HepG2 (cell line): ENCODE results near the gene NPW. TPM values are rescaled to one million over a fixed set of nuclear protein-coding genes. Genes with fewer than 3 reads are reported as not detected.

Source experiments
- POGZ ChIP-seq: sonication (generic); formaldehyde crosslinking; IDR thresholded peaks from 2 replicates; pipeline ENCODE4 v1.4.0; 2020; ENCODE audit warnings: mild to moderate bottlenecking, missing genetic modification reagents
- RARA ChIP-seq: IDR thresholded peaks from 2 replicates; pipeline ENCODE4 v1.6.1; 2016; ENCODE audit warnings: missing genetic modification reagents, missing compliant biosample characterization
- REXO4 ChIP-seq: sonication (generic); formaldehyde crosslinking; IDR thresholded peaks from 2 replicates; pipeline ENCODE4 v1.8.0; 2022; ENCODE audit warnings: missing genetic modification reagents, mild to moderate bottlenecking, borderline replicate concordance
- SOX5 ChIP-seq: IDR thresholded peaks from 2 replicates; pipeline ENCODE4 v1.6.1; 2016; ENCODE audit warnings: borderline replicate concordance
- ZFP37 ChIP-seq: sonication (generic); formaldehyde crosslinking; IDR thresholded peaks from 2 replicates; pipeline ENCODE4 v1.4.0; 2020; ENCODE audit warnings: missing genetic modification reagents, borderline replicate concordance
- ZNF17 ChIP-seq: sonication (generic); formaldehyde crosslinking; IDR thresholded peaks from 2 replicates; pipeline ENCODE4 v1.5.0; 2020; ENCODE audit warnings: mild to moderate bottlenecking, missing genetic modification reagents
- ZNF451 ChIP-seq: sonication (generic); formaldehyde crosslinking; IDR thresholded peaks from 2 replicates; pipeline ENCODE4 v1.5.0; 2020; ENCODE audit warnings: mild to moderate bottlenecking, missing genetic modification reagents
- ZNF782 ChIP-seq: sonication (generic); formaldehyde crosslinking; IDR thresholded peaks from 2 replicates; pipeline ENCODE4 v1.4.0; 2020; ENCODE audit warnings: missing genetic modification reagents, mild to moderate bottlenecking, borderline replicate concordance
- polyA plus RNA-seq, 8 experiments: library from polyadenylated mRNA; depleted of rRNA in 3 of 8; stranded (reverse) in 7 of 8; unstranded in 1 of 8; fragments of >200 nt; fragmentation: Illumina TruSeq in 4 of 8; extraction: Trizol in 4 of 8; gene quantifications; 2 replicates each; pipeline versions ENCODE4 v1.2.1 to v1.2.3, GENCODE V29; 2011 to 2016; ENCODE audit warnings: low read depth in 4 of 8, missing spikeins in 1 of 8, mixed read lengths in 1 of 8; ENCODE audit not compliant: insufficient read depth in 1 of 8
- total RNA-seq, 5 experiments: library from RNA; depleted of rRNA; stranded (reverse); fragments of >200 nt; fragmentation: Illumina TruSeq; extraction: Trizol; gene quantifications; 2 replicates each; pipeline ENCODE4 v1.2.3, GENCODE V29; 2016; ENCODE audit warnings: low read depth in 1 of 5
- TF ChIP-seq, protein P1 (sequence below): sonication (generic); formaldehyde crosslinking; IDR thresholded peaks from 2 replicates; pipeline ENCODE4 v1.9.0; 2021; ENCODE audit warnings: mild to moderate bottlenecking, missing genetic modification reagents
- TF ChIP-seq, protein P2 (sequence below): sonication (generic); formaldehyde crosslinking; IDR thresholded peaks from 2 replicates; pipeline ENCODE4 v1.4.0; 2020; ENCODE audit warnings: missing genetic modification reagents
- TF ChIP-seq, protein P3 (sequence below): sonication (generic); formaldehyde crosslinking; IDR thresholded peaks from 2 replicates; pipeline ENCODE4 v1.4.0; 2020; ENCODE audit warnings: missing genetic modification reagents; ENCODE audit errors: not compliant biosample characterization
- TF ChIP-seq, protein P4 (sequence below): sonication (generic); formaldehyde crosslinking; IDR thresholded peaks from 2 replicates; pipeline ENCODE4 v1.5.0; 2020; ENCODE audit warnings: mild to moderate bottlenecking, missing genetic modification reagents
- TF ChIP-seq, protein P5 (sequence below): sonication (generic); formaldehyde crosslinking; IDR thresholded peaks from 2 replicates; pipeline ENCODE4 v1.4.0; 2020; ENCODE audit warnings: mild to moderate bottlenecking, missing genetic modification reagents

The NPW gene
- total and polyA plus RNA-seq, 2 of the 13 experiments (the other 11 are each of a cell fraction or from before 2014, with no cell fraction given), result 0.24 to 0.97 TPM

DNA sequence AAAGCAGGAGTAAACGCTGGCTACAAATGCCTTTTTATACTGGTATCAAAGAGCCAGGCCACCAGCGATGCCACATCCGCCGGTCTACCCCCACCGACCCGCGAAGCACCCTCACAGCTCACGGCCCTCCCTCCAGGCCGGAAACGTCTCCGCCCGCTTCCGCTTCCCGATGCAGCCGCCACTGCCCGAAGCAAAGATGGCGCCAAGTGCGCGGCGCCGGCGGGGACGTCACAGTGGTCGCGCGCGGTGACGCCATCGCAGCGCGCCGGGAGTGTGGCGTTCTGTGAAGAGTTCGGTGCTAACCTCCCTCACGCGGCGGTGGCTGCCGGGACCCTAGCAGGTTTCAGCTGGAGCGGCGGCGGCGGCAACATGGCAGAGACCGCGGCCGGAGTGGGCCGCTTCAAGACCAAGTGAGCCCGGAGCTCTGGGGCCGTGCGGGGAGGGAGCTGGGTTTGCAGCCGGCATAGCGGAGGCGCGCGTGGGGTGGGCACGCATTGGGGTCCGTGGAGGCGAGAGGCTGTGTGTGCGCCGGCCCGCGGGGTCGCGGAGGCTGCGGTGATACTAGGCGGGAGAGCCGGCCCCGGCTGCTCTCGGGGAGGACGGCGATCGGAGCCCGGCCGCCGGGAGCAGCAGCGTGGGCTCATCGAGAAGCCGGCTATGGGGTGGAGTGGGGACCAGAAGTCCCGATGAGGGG is 47.6 kb upstream of the NPW start, which contains the start of gene TBL3 (continued):
- peak; percentile 75 for TF ChIP-seq ZNF451 (CRISPR knock-in tag)
- TF ChIP-seq, protein P1, sequence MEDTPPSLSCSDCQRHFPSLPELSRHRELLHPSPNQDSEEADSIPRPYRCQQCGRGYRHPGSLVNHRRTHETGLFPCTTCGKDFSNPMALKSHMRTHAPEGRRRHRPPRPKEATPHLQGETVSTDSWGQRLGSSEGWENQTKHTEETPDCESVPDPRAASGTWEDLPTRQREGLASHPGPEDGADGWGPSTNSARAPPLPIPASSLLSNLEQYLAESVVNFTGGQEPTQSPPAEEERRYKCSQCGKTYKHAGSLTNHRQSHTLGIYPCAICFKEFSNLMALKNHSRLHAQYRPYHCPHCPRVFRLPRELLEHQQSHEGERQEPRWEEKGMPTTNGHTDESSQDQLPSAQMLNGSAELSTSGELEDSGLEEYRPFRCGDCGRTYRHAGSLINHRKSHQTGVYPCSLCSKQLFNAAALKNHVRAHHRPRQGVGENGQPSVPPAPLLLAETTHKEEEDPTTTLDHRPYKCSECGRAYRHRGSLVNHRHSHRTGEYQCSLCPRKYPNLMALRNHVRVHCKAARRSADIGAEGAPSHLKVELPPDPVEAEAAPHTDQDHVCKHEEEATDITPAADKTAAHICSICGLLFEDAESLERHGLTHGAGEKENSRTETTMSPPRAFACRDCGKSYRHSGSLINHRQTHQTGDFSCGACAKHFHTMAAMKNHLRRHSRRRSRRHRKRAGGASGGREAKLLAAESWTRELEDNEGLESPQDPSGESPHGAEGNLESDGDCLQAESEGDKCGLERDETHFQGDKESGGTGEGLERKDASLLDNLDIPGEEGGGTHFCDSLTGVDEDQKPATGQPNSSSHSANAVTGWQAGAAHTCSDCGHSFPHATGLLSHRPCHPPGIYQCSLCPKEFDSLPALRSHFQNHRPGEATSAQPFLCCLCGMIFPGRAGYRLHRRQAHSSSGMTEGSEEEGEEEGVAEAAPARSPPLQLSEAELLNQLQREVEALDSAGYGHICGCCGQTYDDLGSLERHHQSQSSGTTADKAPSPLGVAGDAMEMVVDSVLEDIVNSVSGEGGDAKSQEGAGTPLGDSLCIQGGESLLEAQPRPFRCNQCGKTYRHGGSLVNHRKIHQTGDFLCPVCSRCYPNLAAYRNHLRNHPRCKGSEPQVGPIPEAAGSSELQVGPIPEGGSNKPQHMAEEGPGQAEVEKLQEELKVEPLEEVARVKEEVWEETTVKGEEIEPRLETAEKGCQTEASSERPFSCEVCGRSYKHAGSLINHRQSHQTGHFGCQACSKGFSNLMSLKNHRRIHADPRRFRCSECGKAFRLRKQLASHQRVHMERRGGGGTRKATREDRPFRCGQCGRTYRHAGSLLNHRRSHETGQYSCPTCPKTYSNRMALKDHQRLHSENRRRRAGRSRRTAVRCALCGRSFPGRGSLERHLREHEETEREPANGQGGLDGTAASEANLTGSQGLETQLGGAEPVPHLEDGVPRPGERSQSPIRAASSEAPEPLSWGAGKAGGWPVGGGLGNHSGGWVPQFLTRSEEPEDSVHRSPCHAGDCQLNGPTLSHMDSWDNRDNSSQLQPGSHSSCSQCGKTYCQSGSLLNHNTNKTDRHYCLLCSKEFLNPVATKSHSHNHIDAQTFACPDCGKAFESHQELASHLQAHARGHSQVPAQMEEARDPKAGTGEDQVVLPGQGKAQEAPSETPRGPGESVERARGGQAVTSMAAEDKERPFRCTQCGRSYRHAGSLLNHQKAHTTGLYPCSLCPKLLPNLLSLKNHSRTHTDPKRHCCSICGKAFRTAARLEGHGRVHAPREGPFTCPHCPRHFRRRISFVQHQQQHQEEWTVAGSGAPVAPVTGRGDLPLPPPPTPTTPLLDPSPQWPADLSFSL (CRISPR knock-in tag), result no peak
- peak; percentile 97 for TF ChIP-seq POGZ (CRISPR knock-in tag)
- TF ChIP-seq SOX5 (CRISPR knock-in tag), result peak; percentile 69; the same call in 1 of the 2 replicates
- TF ChIP-seq, protein P2, sequence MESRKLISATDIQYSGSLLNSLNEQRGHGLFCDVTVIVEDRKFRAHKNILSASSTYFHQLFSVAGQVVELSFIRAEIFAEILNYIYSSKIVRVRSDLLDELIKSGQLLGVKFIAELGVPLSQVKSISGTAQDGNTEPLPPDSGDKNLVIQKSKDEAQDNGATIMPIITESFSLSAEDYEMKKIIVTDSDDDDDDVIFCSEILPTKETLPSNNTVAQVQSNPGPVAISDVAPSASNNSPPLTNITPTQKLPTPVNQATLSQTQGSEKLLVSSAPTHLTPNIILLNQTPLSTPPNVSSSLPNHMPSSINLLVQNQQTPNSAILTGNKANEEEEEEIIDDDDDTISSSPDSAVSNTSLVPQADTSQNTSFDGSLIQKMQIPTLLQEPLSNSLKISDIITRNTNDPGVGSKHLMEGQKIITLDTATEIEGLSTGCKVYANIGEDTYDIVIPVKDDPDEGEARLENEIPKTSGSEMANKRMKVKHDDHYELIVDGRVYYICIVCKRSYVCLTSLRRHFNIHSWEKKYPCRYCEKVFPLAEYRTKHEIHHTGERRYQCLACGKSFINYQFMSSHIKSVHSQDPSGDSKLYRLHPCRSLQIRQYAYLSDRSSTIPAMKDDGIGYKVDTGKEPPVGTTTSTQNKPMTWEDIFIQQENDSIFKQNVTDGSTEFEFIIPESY (CRISPR knock-in tag), result peak; percentile 75
- TF ChIP-seq, protein P3, sequence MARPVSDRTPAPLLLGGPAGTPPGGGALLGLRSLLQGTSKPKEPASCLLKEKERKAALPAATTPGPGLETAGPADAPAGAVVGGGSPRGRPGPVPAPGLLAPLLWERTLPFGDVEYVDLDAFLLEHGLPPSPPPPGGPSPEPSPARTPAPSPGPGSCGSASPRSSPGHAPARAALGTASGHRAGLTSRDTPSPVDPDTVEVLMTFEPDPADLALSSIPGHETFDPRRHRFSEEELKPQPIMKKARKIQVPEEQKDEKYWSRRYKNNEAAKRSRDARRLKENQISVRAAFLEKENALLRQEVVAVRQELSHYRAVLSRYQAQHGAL (CRISPR knock-in tag), result peak; percentile 66
- TF ChIP-seq, protein P4, sequence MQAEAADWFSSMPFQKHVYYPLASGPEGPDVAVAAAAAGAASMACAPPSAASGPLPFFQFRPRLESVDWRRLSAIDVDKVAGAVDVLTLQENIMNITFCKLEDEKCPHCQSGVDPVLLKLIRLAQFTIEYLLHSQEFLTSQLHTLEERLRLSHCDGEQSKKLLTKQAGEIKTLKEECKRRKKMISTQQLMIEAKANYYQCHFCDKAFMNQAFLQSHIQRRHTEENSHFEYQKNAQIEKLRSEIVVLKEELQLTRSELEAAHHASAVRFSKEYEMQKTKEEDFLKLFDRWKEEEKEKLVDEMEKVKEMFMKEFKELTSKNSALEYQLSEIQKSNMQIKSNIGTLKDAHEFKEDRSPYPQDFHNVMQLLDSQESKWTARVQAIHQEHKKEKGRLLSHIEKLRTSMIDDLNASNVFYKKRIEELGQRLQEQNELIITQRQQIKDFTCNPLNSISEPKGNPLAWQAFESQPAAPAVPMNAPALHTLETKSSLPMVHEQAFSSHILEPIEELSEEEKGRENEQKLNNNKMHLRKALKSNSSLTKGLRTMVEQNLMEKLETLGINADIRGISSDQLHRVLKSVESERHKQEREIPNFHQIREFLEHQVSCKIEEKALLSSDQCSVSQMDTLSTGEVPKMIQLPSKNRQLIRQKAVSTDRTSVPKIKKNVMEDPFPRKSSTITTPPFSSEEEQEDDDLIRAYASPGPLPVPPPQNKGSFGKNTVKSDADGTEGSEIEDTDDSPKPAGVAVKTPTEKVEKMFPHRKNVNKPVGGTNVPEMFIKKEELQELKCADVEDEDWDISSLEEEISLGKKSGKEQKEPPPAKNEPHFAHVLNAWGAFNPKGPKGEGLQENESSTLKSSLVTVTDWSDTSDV (CRISPR knock-in tag), result no peak
- no peak for TF ChIP-seq REXO4 (CRISPR knock-in tag)
- TF ChIP-seq, protein P5, sequence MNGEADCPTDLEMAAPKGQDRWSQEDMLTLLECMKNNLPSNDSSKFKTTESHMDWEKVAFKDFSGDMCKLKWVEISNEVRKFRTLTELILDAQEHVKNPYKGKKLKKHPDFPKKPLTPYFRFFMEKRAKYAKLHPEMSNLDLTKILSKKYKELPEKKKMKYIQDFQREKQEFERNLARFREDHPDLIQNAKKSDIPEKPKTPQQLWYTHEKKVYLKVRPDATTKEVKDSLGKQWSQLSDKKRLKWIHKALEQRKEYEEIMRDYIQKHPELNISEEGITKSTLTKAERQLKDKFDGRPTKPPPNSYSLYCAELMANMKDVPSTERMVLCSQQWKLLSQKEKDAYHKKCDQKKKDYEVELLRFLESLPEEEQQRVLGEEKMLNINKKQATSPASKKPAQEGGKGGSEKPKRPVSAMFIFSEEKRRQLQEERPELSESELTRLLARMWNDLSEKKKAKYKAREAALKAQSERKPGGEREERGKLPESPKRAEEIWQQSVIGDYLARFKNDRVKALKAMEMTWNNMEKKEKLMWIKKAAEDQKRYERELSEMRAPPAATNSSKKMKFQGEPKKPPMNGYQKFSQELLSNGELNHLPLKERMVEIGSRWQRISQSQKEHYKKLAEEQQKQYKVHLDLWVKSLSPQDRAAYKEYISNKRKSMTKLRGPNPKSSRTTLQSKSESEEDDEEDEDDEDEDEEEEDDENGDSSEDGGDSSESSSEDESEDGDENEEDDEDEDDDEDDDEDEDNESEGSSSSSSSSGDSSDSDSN (CRISPR knock-in tag), result peak; percentile 89
- TF ChIP-seq ZFP37 (CRISPR knock-in tag), result peak; percentile 8; the same call in 1 of the 2 replicates
- TF ChIP-seq ZNF782 (CRISPR knock-in tag), result peak; percentile 44; the same call in 1 of the 2 replicates
- TF ChIP-seq ZNF17 (CRISPR knock-in tag), result no peak
- TF ChIP-seq RARA (CRISPR knock-in tag), result peak; percentile 56
